Ishikawa (cell line): ENCODE measurements around the gene ATP10A.

ENCODE experiments used
- CEBPB ChIP-seq: IDR thresholded peaks from 2 replicates; pipeline ENCODE4 v1.6.1; 2012
- CREB1 ChIP-seq: IDR thresholded peaks from 2 replicates; pipeline ENCODE4 v1.6.1; 2012; ENCODE audit warnings: low read depth
- EGR1 ChIP-seq: IDR thresholded peaks from 2 replicates; pipeline ENCODE4 v1.6.1; 2012
- EP300 ChIP-seq: IDR thresholded peaks from 2 replicates; pipeline ENCODE4 v1.6.1; 2012; ENCODE audit warnings: borderline replicate concordance
- FOXM1 ChIP-seq: IDR thresholded peaks from 2 replicates; pipeline ENCODE4 v1.6.1; 2012; ENCODE audit warnings: low read depth, borderline replicate concordance
- MAX ChIP-seq: IDR thresholded peaks from 2 replicates; pipeline ENCODE4 v1.6.1; 2012
- NFIC ChIP-seq: IDR thresholded peaks from 2 replicates; pipeline ENCODE4 v1.6.1; 2012
- RAD21 ChIP-seq: IDR thresholded peaks from 2 replicates; pipeline ENCODE4 v1.6.1; 2012; ENCODE audit warnings: low read depth
- REST ChIP-seq: IDR thresholded peaks from 2 replicates; pipeline ENCODE4 v1.6.1; 2012; ENCODE audit warnings: low read depth, mild to moderate bottlenecking
- TAF1 ChIP-seq: IDR thresholded peaks from 2 replicates; pipeline ENCODE4 v1.6.1; 2012; ENCODE audit warnings: low read depth, mild to moderate bottlenecking
- TCF12 ChIP-seq: IDR thresholded peaks from 2 replicates; pipeline ENCODE4 v1.6.1; 2012; ENCODE audit warnings: low read depth
- TEAD4 ChIP-seq: IDR thresholded peaks from 2 replicates; pipeline ENCODE4 v1.6.1; 2012
- USF1 ChIP-seq: IDR thresholded peaks from 2 replicates; pipeline ENCODE4 v1.6.1; 2012
- YY1 ChIP-seq: IDR thresholded peaks from 2 replicates; pipeline ENCODE4 v1.6.1; 2012; ENCODE audit warnings: low read depth
- ZBTB7A ChIP-seq: IDR thresholded peaks from 2 replicates; pipeline ENCODE4 v1.6.1; 2012; ENCODE audit warnings: low read depth

Gene ATP10A

GRCh38 chr15:25693321-25694238, 169.5 kb downstream of the ATP10A start:
- TF ChIP-seq RAD21 (0 out of 2 replicates have a peak, but pooled peaks have one; percentile 17), REST (no peak)

GRCh38 chr15:25691544-25692430, 171.3 kb downstream of the ATP10A start:
- TF ChIP-seq RAD21 (no peak), MAX (no peak), ZBTB7A (no peak), NFIC (no peak), CREB1 (no peak), EP300 (no peak), TEAD4 (no peak), REST (no peak), TCF12 (no peak), CEBPB (no peak), FOXM1 (no peak), TAF1 (no peak), YY1 (no peak), EGR1 (no peak)

- no peak for TF ChIP-seq EP300
These were observed 172.2 kb downstream of the ATP10A start for GRCh38 chr15:25690673-25691543.

GRCh38 chr15:25689592-25689991, 173.5 kb downstream of the ATP10A start:
- TF ChIP-seq REST, result no peak
- TF ChIP-seq MAX, result no peak
- TF ChIP-seq ZBTB7A, result no peak
- no peak for TF ChIP-seq EP300
- no peak for TF ChIP-seq RAD21
- no peak for TF ChIP-seq CEBPB

- TF ChIP-seq TAF1 (no peak), CREB1 (no peak), MAX (no peak), TEAD4 (no peak), EGR1 (no peak), ZBTB7A (no peak), CEBPB (no peak), RAD21 (no peak), TCF12 (no peak), EP300 (no peak), NFIC (no peak), USF1 (no peak), REST (no peak), FOXM1 (no peak)
These were observed 175.0 kb downstream of the ATP10A start for GRCh38 chr15:25688166-25688565.
